Endothelial cell of umbilical vein (primary cell): ENCODE data around the gene RAB3C. TPM values are rescaled to one million over a fixed set of nuclear protein-coding genes. Genes with fewer than 3 reads are reported as not detected.
"Not testable (repeated sequence)": the region's sequence is repeated elsewhere in the genome, so short reads cannot be mapped to it uniquely, and the experiment has no call there.

Experiments
- BruUV-seq: library from RNA; stranded (reverse); fragments of 400-500 nt; replicated peaks from 2 replicates; lab custom pipeline; 2021; lab: Mats Ljungman, UMichigan
- CTCF ChIA-PET: fragments of 300-600, 350-600 bp; sonication (Branson Sonifier 250); formaldehyde crosslinking; loops from one replicate; lab custom pipeline; 2021; ENCODE audit warnings: antibody characterized with exemption, inconsistent platforms; lab: Charles Lee
- POLR2A ChIA-PET: fragments of 300-600, 350-600 bp; sonication (Branson Sonifier 250); formaldehyde crosslinking; loops from one replicate; lab custom pipeline; 2021; ENCODE audit warnings: antibody characterized with exemption, inconsistent platforms; lab: Charles Lee
- DNase-seq: peaks from one replicate; pipeline ENCODE4 v3.0.0-alpha.2; 2011; ENCODE audit warnings: low read depth, low spot score
- FAIRE-seq: peaks from 2 replicates; lab custom pipeline; 2011; peaks lifted over from hg19 to GRCh38; lab: Jason Lieb, UNC
- H2AFZ ChIP-seq: 2 replicates; pipeline ENCODE4 v1.6.0; 2012; ENCODE audit warnings: low read depth, low read length, control low read depth, inconsistent platforms
- H3K27ac ChIP-seq: 2 replicates; pipeline ENCODE4 v1.5.1; 2011; ENCODE audit warnings: low read depth, mild to moderate bottlenecking, control low read depth, low read length, moderate library complexity; ENCODE audit not compliant: insufficient read depth
- H3K27me3 ChIP-seq, 2 experiments: 2 replicates each; pipeline versions ENCODE4 v1.6.0 to v1.6.1; 2011; ENCODE audit warnings: low read length in 2 of 2, mixed read lengths in 1 of 2; ENCODE audit not compliant: control insufficient read depth in 2 of 2, insufficient read depth in 2 of 2
- H3K36me3 ChIP-seq, 2 experiments: 2 replicates in 1 of 2; 3 replicates in 1 of 2; pipeline ENCODE4 v1.5.1; 2011; ENCODE audit warnings: low read length in 2 of 2, mild to moderate bottlenecking in 1 of 2, moderate library complexity in 1 of 2; ENCODE audit not compliant: control insufficient read depth in 2 of 2, insufficient read depth in 2 of 2; ENCODE audit errors: extremely low read depth in 1 of 2
- H3K4me1 ChIP-seq: 3 replicates; pipeline ENCODE4 v1.5.1; 2011; ENCODE audit warnings: mild to moderate bottlenecking, low read length; ENCODE audit not compliant: control insufficient read depth, insufficient read depth; ENCODE audit errors: extremely low read depth
- H3K4me2 ChIP-seq: 2 replicates; pipeline ENCODE4 v1.6.1; 2011; ENCODE audit warnings: low read length, control low read depth, mixed read lengths; ENCODE audit not compliant: insufficient read depth
- H3K4me3 ChIP-seq, 3 experiments: fragments of 200-600 bp in 1 of 3; sonication (generic), shearing (Covaris generic) in 1 of 3; replicated peaks in 1 of 3; 2 replicates each; pipeline ENCODE4 v1.5.1; 2011 to 2016; ENCODE audit warnings: control low read depth in 3 of 3, low read length in 3 of 3, mild to moderate bottlenecking in 2 of 3, inconsistent platforms in 1 of 3, low read depth in 1 of 3, moderate library complexity in 1 of 3; ENCODE audit not compliant: insufficient read depth in 1 of 3
- H3K79me2 ChIP-seq: 2 replicates; pipeline ENCODE4 v1.6.0; 2012; ENCODE audit warnings: low read length, inconsistent platforms; ENCODE audit not compliant: control insufficient read depth, insufficient read depth
- H3K9ac ChIP-seq: replicated peaks from 2 replicates; pipeline ENCODE3; 2011; ENCODE audit warnings: low read length, control low read depth; ENCODE audit not compliant: insufficient read depth; ENCODE audit errors: extremely low read depth
- H3K9me1 ChIP-seq: replicated peaks from 3 replicates; pipeline ENCODE4 v1.6.0; 2011; ENCODE audit warnings: mild to moderate bottlenecking, low read length; ENCODE audit not compliant: control insufficient read depth, insufficient read depth; ENCODE audit errors: extremely low read depth
- H3K9me3 ChIP-seq: replicated peaks from 2 replicates; pipeline ENCODE4 v1.5.1; 2012; ENCODE audit warnings: low read length, inconsistent platforms; ENCODE audit not compliant: control insufficient read depth, insufficient read depth
- H4K20me1 ChIP-seq: replicated peaks from 2 replicates; pipeline ENCODE3; 2011; ENCODE audit warnings: mild to moderate bottlenecking, low read length; ENCODE audit not compliant: control insufficient read depth, insufficient read depth; ENCODE audit errors: extremely low read depth
- CTCF ChIP-seq, 2 donors: IDR thresholded peaks; 1 replicate in 1 of 2; 2 replicates in 1 of 2; pipeline ENCODE4 v1.5.1; 2011; ENCODE audit warnings: low read length in 2 of 2, mild to moderate bottlenecking in 2 of 2, moderate library complexity in 2 of 2, control low read depth in 1 of 2, inconsistent platforms in 1 of 2, low read depth in 1 of 2; ENCODE audit not compliant: insufficient read depth in 1 of 2; ENCODE audit errors: extremely low read depth in 1 of 2
- EZH2 ChIP-seq: IDR thresholded peaks from 2 replicates; pipeline ENCODE4 v1.6.1; 2012; ENCODE audit warnings: borderline replicate concordance, low read depth, mild to moderate bottlenecking, moderate library complexity, low read length, inconsistent platforms; ENCODE audit not compliant: severe bottlenecking
- FOS ChIP-seq: IDR thresholded peaks from 2 replicates; pipeline ENCODE4 v1.6.1; 2011; ENCODE audit warnings: mild to moderate bottlenecking, low read length, moderate library complexity, borderline replicate concordance; ENCODE audit not compliant: insufficient read depth
- GATA2 ChIP-seq: IDR thresholded peaks from 2 replicates; pipeline ENCODE4 v1.7.0; 2011; ENCODE audit warnings: low read depth, mild to moderate bottlenecking, moderate library complexity, mixed read lengths, low read length; ENCODE audit not compliant: insufficient read length, insufficient read depth
- JUN ChIP-seq: IDR thresholded peaks from 2 replicates; pipeline ENCODE4 v1.6.1; 2011; ENCODE audit warnings: borderline replicate concordance, low read depth; ENCODE audit not compliant: insufficient read length, insufficient read depth
- MYC ChIP-seq: IDR thresholded peaks from one replicate; pipeline ENCODE4 v1.6.1; 2011; ENCODE audit warnings: mild to moderate bottlenecking, low read depth, low read length
- POLR2A ChIP-seq: IDR thresholded peaks from 2 replicates; pipeline ENCODE4 v1.6.1; 2012; ENCODE audit warnings: low read depth, mild to moderate bottlenecking, control low read depth, low read length
- POLR2AphosphoS5 ChIP-seq: IDR thresholded peaks from 2 replicates; pipeline ENCODE4 v1.6.1; 2012; ENCODE audit warnings: low read depth, mild to moderate bottlenecking, control low read depth, low read length, moderate library complexity; ENCODE audit not compliant: insufficient read depth
- dilution Hi-C: fragments of 300-500 bp; cut with MboI; formaldehyde crosslinking; loops from one replicate; pipeline ENCODE4 v1.15.0; 2019; ENCODE audit warnings: low sequenced_read_pairs; ENCODE audit not compliant: extremely low pct_ligation_motif_present
- intact Hi-C: fragments of 100-400 bp; cut with micrococcal nuclease; formaldehyde crosslinking; loops from one replicate; pipeline ENCODE4 v1.10.0; 2022
- polyA plus RNA-seq, 4 experiments: library from polyadenylated mRNA; depleted of rRNA in 3 of 4; stranded (reverse) in 3 of 4; unstranded in 1 of 4; fragments of >200 nt; gene quantifications; 2 replicates each; pipeline versions ENCODE4 v1.2.1 to v1.2.3, GENCODE V29; 2011 to 2012; ENCODE audit warnings: missing spikeins in 1 of 4
- total RNA-seq: library from RNA; stranded (reverse); gene quantifications from 2 replicates; pipeline ENCODE4 v1.2.3, GENCODE V29; 2021
- TF ChIP-seq, protein P1 (sequence below): IDR thresholded peaks from 2 replicates; pipeline ENCODE4 v1.6.1; 2011; ENCODE audit not compliant: insufficient read depth, insufficient read length

RAB3C gene
- total and polyA plus RNA-seq, 2 donors (not counting 3 experiments of a cell fraction or from before 2014, with no cell fraction given) = 0.04 to 0.66 TPM

- Histone ChIP-seq H3K36me3 (no peaks in the 10 kb centered on the region), H3K9ac (no peak overlapping the region), H4K20me1 (no peaks in the 10 kb centered on the region), H3K9me1 (no peaks in the 10 kb centered on the region), H3K9me3 (no peaks in the 10 kb centered on the region), H3K4me3 (no peak overlapping the region), H2AFZ (no peak overlapping the region), H3K4me1 (no peaks in the 10 kb centered on the region), H3K79me2 (no peaks in the 10 kb centered on the region), H3K27me3 (peaks cover 0 to 3% of the 10 kb centered on the region in 2 experiments), H3K4me2 (no peak overlapping the region), H3K27ac (no peak overlapping the region)
- no peak for DNase-seq
- ChIA-PET POLR2A (no interaction called here), CTCF (interaction anchor here (1.2 to 1.5 kb wide), 2 partner anchors 9 to 11 kb away, joined by 3 to 4 read pairs; partner anchors contain the start of gene RAB3C)
- TF ChIP-seq JUN = no peak
- TF ChIP-seq, protein P1, sequence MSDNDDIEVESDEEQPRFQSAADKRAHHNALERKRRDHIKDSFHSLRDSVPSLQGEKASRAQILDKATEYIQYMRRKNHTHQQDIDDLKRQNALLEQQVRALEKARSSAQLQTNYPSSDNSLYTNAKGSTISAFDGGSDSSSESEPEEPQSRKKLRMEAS = no peak
- TF ChIP-seq EZH2 = no peak
- no peak for TF ChIP-seq POLR2A
- TF ChIP-seq GATA2 = no peak
- TF ChIP-seq MYC = no peak
- no peak for TF ChIP-seq FOS
- TF ChIP-seq POLR2AphosphoS5 = no peak
- no peak for TF ChIP-seq CTCF (IDR thresholded peaks at IDR 0.05; ENCODE audit: extremely low read depth in 1 of 2, insufficient read depth in 1 of 2, low read depth in 1 of 2, low read length in 2 of 2)
- intact Hi-C loops = no loop called here
- dilution Hi-C loops = no loop called here
- no peak for FAIRE-seq
- BruUV-seq = no TSS peak
Measured at GRCh38 chr5:58571501-58571900, 11.4 kb upstream of the RAB3C start.

DNA sequence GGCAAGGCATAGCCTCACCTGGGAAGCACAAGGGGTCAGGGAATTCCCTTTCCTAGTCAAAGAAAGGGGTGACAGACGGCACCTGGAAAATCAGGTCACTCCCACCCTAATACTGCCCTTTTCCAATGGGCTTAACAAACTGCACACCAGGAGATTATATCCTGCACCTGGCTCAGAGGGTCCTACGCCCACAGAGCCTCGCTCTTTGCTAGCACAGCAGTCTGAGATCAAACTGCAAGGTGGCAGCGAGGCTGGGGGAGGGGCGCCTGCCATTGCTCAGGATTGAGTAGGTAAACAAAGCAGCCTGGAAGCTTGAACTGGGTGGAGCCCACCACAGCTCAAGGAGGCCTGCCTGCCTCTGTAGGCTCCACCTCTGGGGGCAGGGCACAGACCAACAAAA lies 9.9 kb upstream of the RAB3C start:
- H3K9ac ChIP-seq, H3K27ac ChIP-seq, H3K4me1 ChIP-seq, H3K79me2 ChIP-seq, H3K27me3 ChIP-seq, H3K9me1 ChIP-seq, DNase-seq, BruUV-seq, H3K4me2 ChIP-seq, H2AFZ ChIP-seq, FAIRE-seq, dilution Hi-C loops, POLR2A ChIA-PET, H3K4me3 ChIP-seq, H3K36me3 ChIP-seq, CTCF ChIA-PET, H4K20me1 ChIP-seq, H3K9me3 ChIP-seq, intact Hi-C loops: not testable (repeated sequence)
